Tibial nerve (tissue), 4 donors: Measurements from ENCODE around the gene OPALIN. TPM values are rescaled to one million over a fixed set of nuclear protein-coding genes. Genes with fewer than 3 reads are reported as not detected.

Source experiments
- DNase-seq, 2 donors: peaks; one replicate each; pipeline ENCODE4 v3.0.0-alpha.2; 2019; ENCODE audit warnings: low spot score in 2 of 2
- H3K27ac ChIP-seq, 4 donors: fragments of 200-600 bp; sonication (generic) in 3 of 4; one replicate each; pipeline ENCODE4 v1.5.1; 2017 to 2019; ENCODE audit warnings: mild to moderate bottlenecking in 1 of 4
- H3K27me3 ChIP-seq, 2 donors: fragments of 200-600 bp; sonication (generic) in 1 of 2; one replicate each; pipeline versions ENCODE4 v1.5.1 to v1.6.0; 2017 to 2019
- H3K36me3 ChIP-seq, 3 donors: fragments of 200-600 bp; sonication (generic); one replicate each; pipeline ENCODE4 v1.5.1; 2018 to 2019
- H3K4me1 ChIP-seq, 4 donors: fragments of 200-600 bp; sonication (generic) in 3 of 4; one replicate each; pipeline ENCODE4 v1.5.1; 2017 to 2019
- H3K4me3 ChIP-seq, 4 donors: fragments of 200-600 bp; sonication (generic) in 3 of 4; one replicate each; pipeline ENCODE4 v1.5.1; 2017 to 2019; ENCODE audit warnings: mild to moderate bottlenecking in 1 of 4, moderate library complexity in 1 of 4
- H3K9me3 ChIP-seq, 4 donors: fragments of 200-600 bp; sonication (generic) in 3 of 4; one replicate each; pipeline ENCODE4 v1.5.1; 2017 to 2019
- CTCF ChIP-seq, 5 experiments: fragments of 200-600 bp in 3 of 5; fragments of 450-650 bp in 2 of 5; sonication (generic) in 3 of 5; IDR thresholded peaks; one replicate each; pipeline ENCODE4 v1.5.1; 2016 to 2019; ENCODE audit warnings: antibody characterized with exemption in 5 of 5, mild to moderate bottlenecking in 3 of 5, moderate library complexity in 2 of 5
- EP300 ChIP-seq, 2 donors: sonication (generic); formaldehyde crosslinking; IDR thresholded peaks; one replicate each; pipeline ENCODE4 v1.6.1; 2017; ENCODE audit warnings: antibody characterized with exemption in 2 of 2, mild to moderate bottlenecking in 1 of 2
- POLR2A ChIP-seq, 2 donors: fragments of 450-650 bp; IDR thresholded peaks; one replicate each; pipeline ENCODE4 v1.6.1; 2017; ENCODE audit warnings: antibody characterized with exemption in 2 of 2, mild to moderate bottlenecking in 2 of 2, moderate library complexity in 2 of 2
- WGBS, 2 donors: methylation state at CpG; one replicate each; pipeline ENCODE4 v1.1.5; 2018; 5-methylcytosine and 5-hydroxymethylcytosine counted together
- total RNA-seq, 4 donors: library from RNA; depleted of rRNA; stranded (reverse); fragments of >200 nt; gene quantifications; one replicate each; pipeline ENCODE4 v1.1.0, GENCODE V29; 2016

Gene OPALIN
- total RNA-seq, 4 donors from 2014 or later, result not detected

GRCh38 chr10:96304230-96304629, 54.6 kb downstream of the OPALIN start, which contains the start of gene DNTT:
DNTT (plus strand) TSS chr10:96304434; CDS start chr10:96304498, 64 bp downstream.
- TF ChIP-seq CTCF (IDR thresholded peaks at IDR 0.05), result no peak
- TF ChIP-seq POLR2A (IDR thresholded peaks at IDR 0.05), result no peak
- H3K27ac ChIP-seq, result no peak within 1 kb of the TSS
- peaks cover 0 to 9% of the 10 kb centered on the region in 2 donors for H3K27me3 ChIP-seq
- no peaks in the 10 kb centered on the region for H3K4me1 ChIP-seq
- no peaks in the 10 kb centered on the region for H3K9me3 ChIP-seq
- no peak within 1 kb of the TSS for H3K4me3 ChIP-seq
- 87 to 91% methylated on average over 8 of the region's 8 CpGs for WGBS, 2 donors
- no peaks in the 10 kb centered on the region for H3K36me3 ChIP-seq
- no peak for DNase-seq

GRCh38 chr10:96301616-96302015, 57.2 kb downstream of the OPALIN start:
- DNase-seq, result no peak
- Histone ChIP-seq H3K27ac (no peak overlapping the region), H3K4me3 (no peak overlapping the region), H3K36me3 (no peaks in the 10 kb centered on the region), H3K27me3 (peaks cover 0 to 9% of the 10 kb centered on the region in 2 donors), H3K9me3 (no peaks in the 10 kb centered on the region), H3K4me1 (no peaks in the 10 kb centered on the region)
- 20 to 47% methylated on average over 1 of the region's 1 CpG for WGBS, 2 donors
- TF ChIP-seq EP300 (IDR thresholded peaks at IDR 0.05), result no peak
- no peak for TF ChIP-seq CTCF (IDR thresholded peaks at IDR 0.05)
- no peak for TF ChIP-seq POLR2A (IDR thresholded peaks at IDR 0.05)

- TF ChIP-seq CTCF (IDR thresholded peaks at IDR 0.05) (no peak), EP300 (IDR thresholded peaks at IDR 0.05) (no peak), POLR2A (IDR thresholded peaks at IDR 0.05) (no peak)
- no peaks in the 10 kb centered on the region for H3K9me3 ChIP-seq
- DNase-seq, result no peak
- H3K36me3 ChIP-seq, result no peaks in the 10 kb centered on the region
- no peaks in the 10 kb centered on the region for H3K4me1 ChIP-seq
- peak overlapping the region in 1 of 4 donors; percentile 8 for H3K4me3 ChIP-seq
- no peak overlapping the region for H3K27ac ChIP-seq
- peaks cover 0 to 9% of the 10 kb centered on the region in 2 donors for H3K27me3 ChIP-seq
- WGBS, 2 donors, result 52 to 59% methylated on average over 5 of the region's 5 CpGs
These were observed 59.4 kb downstream of the OPALIN start for GRCh38 chr10:96299383-96299782.

GRCh38 chr10:96298362-96298761, 60.4 kb downstream of the OPALIN start:
- 80 to 82% methylated on average over 3 of the region's 3 CpGs for WGBS, 2 donors
- no peak for DNase-seq
- Histone ChIP-seq H3K4me3 (no peak overlapping the region), H3K4me1 (no peaks in the 10 kb centered on the region), H3K27me3 (peaks cover 0 to 9% of the 10 kb centered on the region in 2 donors), H3K36me3 (no peaks in the 10 kb centered on the region), H3K9me3 (no peaks in the 10 kb centered on the region), H3K27ac (no peak overlapping the region)
- TF ChIP-seq POLR2A (IDR thresholded peaks at IDR 0.05) (no peak), EP300 (IDR thresholded peaks at IDR 0.05) (no peak), CTCF (IDR thresholded peaks at IDR 0.05) (no peak)

GRCh38 chr10:96297486-96297885, 61.3 kb downstream of the OPALIN start:
- Histone ChIP-seq H3K36me3 (no peaks in the 10 kb centered on the region), H3K27me3 (peaks cover 0 to 9% of the 10 kb centered on the region in 2 donors), H3K4me1 (no peaks in the 10 kb centered on the region), H3K9me3 (no peaks in the 10 kb centered on the region), H3K4me3 (no peak overlapping the region), H3K27ac (no peak overlapping the region)
- no peak for DNase-seq
- 78 to 87% methylated on average over 2 of the region's 2 CpGs for WGBS, 2 donors
- TF ChIP-seq CTCF (IDR thresholded peaks at IDR 0.05) (no peak), EP300 (IDR thresholded peaks at IDR 0.05) (no peak), POLR2A (IDR thresholded peaks at IDR 0.05) (no peak)
